Astrocyte (in vitro differentiated cells and primary cell): ENCODE results near the gene SGCG. TPM values are rescaled to one million over a fixed set of nuclear protein-coding genes. Genes with fewer than 3 reads are reported as not detected.
A peak's percentile ranks its signal among the peaks of the same experiment; 100 is the strongest.

Experiments
- DNase-seq: peaks from one replicate; pipeline ENCODE4 v3.0.0-alpha.2; 2010; ENCODE audit warnings: low read depth
- FAIRE-seq: peaks from 2 replicates; lab custom pipeline; 2011; peaks lifted over from hg19 to GRCh38; lab: Jason Lieb, UNC
- H2AFZ ChIP-seq: 2 replicates; pipeline ENCODE4 v1.6.0; 2012; ENCODE audit warnings: low read depth, low read length, inconsistent platforms
- H3K27ac ChIP-seq: 2 replicates; pipeline ENCODE4 v1.5.1; 2011; ENCODE audit warnings: low read depth, low read length, inconsistent platforms
- H3K27me3 ChIP-seq: 2 replicates; pipeline ENCODE4 v1.6.0; 2011; ENCODE audit warnings: low read length, inconsistent platforms; ENCODE audit not compliant: insufficient read depth
- H3K36me3 ChIP-seq: 2 replicates; pipeline ENCODE4 v1.5.1; 2011; ENCODE audit warnings: low read length, inconsistent platforms; ENCODE audit not compliant: insufficient read depth
- H3K4me1 ChIP-seq: 2 replicates; pipeline ENCODE4 v1.5.1; 2011; ENCODE audit warnings: low read length, inconsistent platforms; ENCODE audit not compliant: insufficient read depth
- H3K4me2 ChIP-seq: 2 replicates; pipeline ENCODE4 v1.6.0; 2012; ENCODE audit warnings: low read length, inconsistent platforms
- H3K4me3 ChIP-seq: 2 replicates; pipeline ENCODE4 v1.5.1; 2011; ENCODE audit warnings: low read depth, mild to moderate bottlenecking, low read length, inconsistent platforms; ENCODE audit not compliant: insufficient read depth
- H3K79me2 ChIP-seq: 2 replicates; pipeline ENCODE4 v1.6.0; 2012; ENCODE audit warnings: mild to moderate bottlenecking, low read length, inconsistent platforms; ENCODE audit not compliant: insufficient read depth
- H3K9ac ChIP-seq: 2 replicates; pipeline ENCODE4 v1.6.0; 2012; ENCODE audit warnings: mild to moderate bottlenecking, low read length, inconsistent platforms
- H3K9me3 ChIP-seq: 2 replicates; pipeline ENCODE4 v1.5.1; 2012; ENCODE audit warnings: low read depth, mild to moderate bottlenecking, low read length, inconsistent platforms; ENCODE audit not compliant: insufficient read depth
- H4K20me1 ChIP-seq: 2 replicates; pipeline ENCODE4 v1.6.0; 2012; ENCODE audit warnings: low read length, inconsistent platforms; ENCODE audit not compliant: insufficient read depth
- H3K27ac Mint-ChIP-seq: one replicate; pipeline ENCODE4 v1.8.0; 2021; ENCODE audit warnings: mild to moderate bottlenecking, mixed read lengths; ENCODE audit not compliant: unreplicated experiment
- H3K27me3 Mint-ChIP-seq: one replicate; pipeline ENCODE4 v1.8.0; 2021; ENCODE audit warnings: low read depth, mixed read lengths; ENCODE audit not compliant: unreplicated experiment
- H3K36me3 Mint-ChIP-seq: one replicate; pipeline ENCODE4 v1.8.0; 2021; ENCODE audit warnings: low read depth, mixed read lengths; ENCODE audit not compliant: unreplicated experiment
- H3K4me1 Mint-ChIP-seq: one replicate; pipeline ENCODE4 v1.8.0; 2021; ENCODE audit warnings: low read depth, mixed read lengths; ENCODE audit not compliant: unreplicated experiment
- H3K4me3 Mint-ChIP-seq: one replicate; pipeline ENCODE4 v1.8.0; 2021; ENCODE audit warnings: mild to moderate bottlenecking, moderate library complexity, mixed read lengths; ENCODE audit not compliant: unreplicated experiment
- H3K9me3 Mint-ChIP-seq: one replicate; pipeline ENCODE4 v1.8.0; 2021; ENCODE audit warnings: mild to moderate bottlenecking, mixed read lengths; ENCODE audit not compliant: unreplicated experiment
- EZH2 ChIP-seq: IDR thresholded peaks from 2 replicates; pipeline ENCODE4 v1.6.1; 2012; ENCODE audit warnings: mild to moderate bottlenecking, low read length, inconsistent platforms; ENCODE audit not compliant: insufficient read depth
- total RNA-seq: library from RNA; stranded (reverse); gene quantifications from 2 replicates; pipeline ENCODE4 v1.2.1, GENCODE V29; 2021
- TF ChIP-seq, protein P1 (sequence below): IDR thresholded peaks from 2 replicates; pipeline ENCODE4 v1.5.1; 2011; ENCODE audit warnings: low read depth, mild to moderate bottlenecking, inconsistent platforms, low read length, moderate library complexity; ENCODE audit not compliant: insufficient read depth

SGCG gene
- total RNA-seq, 1 donor from 2014 or later: 0.18 TPM

DNA sequence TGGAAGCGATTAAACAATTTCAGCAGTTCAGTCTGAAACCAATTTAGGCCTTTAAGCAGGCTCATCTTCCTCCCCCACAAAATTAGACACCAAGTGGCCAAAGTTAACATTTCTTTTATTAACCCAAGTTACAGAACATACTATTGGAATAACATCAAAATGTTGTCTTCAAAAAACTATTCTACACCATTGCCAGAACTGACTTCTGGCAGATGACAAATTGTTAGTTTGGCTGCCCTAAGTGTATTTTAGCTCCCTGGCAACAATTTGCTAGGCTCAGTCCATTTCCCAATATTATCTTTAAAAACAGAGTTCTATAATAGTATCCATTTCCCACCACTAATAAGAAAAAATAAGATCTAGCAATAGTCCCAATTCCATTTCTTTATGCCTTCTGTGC is 107.8 kb downstream of the SGCG start:
- DNase-seq: no peak
- peaks cover 9% of the 10 kb centered on the region for H3K4me1 Mint-ChIP-seq
- H2AFZ ChIP-seq: no peak overlapping the region
- no peak overlapping the region for H3K4me2 ChIP-seq
- H3K9ac ChIP-seq: no peak overlapping the region
- no peaks in the 10 kb centered on the region for H3K79me2 ChIP-seq
- no peaks in the 10 kb centered on the region for H3K27me3 Mint-ChIP-seq
- H3K9me3 ChIP-seq: no peaks in the 10 kb centered on the region
- H3K27me3 ChIP-seq: no peaks in the 10 kb centered on the region
- H3K4me3 ChIP-seq: no peak overlapping the region
- no peak overlapping the region for H3K4me3 Mint-ChIP-seq
- no peaks in the 10 kb centered on the region for H3K36me3 Mint-ChIP-seq
- no peaks in the 10 kb centered on the region for H4K20me1 ChIP-seq
- FAIRE-seq: no peak
- H3K4me1 ChIP-seq: peaks cover 4% of the 10 kb centered on the region
- no peaks in the 10 kb centered on the region for H3K9me3 Mint-ChIP-seq
- TF ChIP-seq, protein P1, sequence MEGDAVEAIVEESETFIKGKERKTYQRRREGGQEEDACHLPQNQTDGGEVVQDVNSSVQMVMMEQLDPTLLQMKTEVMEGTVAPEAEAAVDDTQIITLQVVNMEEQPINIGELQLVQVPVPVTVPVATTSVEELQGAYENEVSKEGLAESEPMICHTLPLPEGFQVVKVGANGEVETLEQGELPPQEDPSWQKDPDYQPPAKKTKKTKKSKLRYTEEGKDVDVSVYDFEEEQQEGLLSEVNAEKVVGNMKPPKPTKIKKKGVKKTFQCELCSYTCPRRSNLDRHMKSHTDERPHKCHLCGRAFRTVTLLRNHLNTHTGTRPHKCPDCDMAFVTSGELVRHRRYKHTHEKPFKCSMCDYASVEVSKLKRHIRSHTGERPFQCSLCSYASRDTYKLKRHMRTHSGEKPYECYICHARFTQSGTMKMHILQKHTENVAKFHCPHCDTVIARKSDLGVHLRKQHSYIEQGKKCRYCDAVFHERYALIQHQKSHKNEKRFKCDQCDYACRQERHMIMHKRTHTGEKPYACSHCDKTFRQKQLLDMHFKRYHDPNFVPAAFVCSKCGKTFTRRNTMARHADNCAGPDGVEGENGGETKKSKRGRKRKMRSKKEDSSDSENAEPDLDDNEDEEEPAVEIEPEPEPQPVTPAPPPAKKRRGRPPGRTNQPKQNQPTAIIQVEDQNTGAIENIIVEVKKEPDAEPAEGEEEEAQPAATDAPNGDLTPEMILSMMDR: no peak
- no peak for TF ChIP-seq EZH2
- no peaks in the 10 kb centered on the region for H3K36me3 ChIP-seq
- no peak overlapping the region for H3K27ac ChIP-seq
- H3K27ac Mint-ChIP-seq: no peak overlapping the region

DNA sequence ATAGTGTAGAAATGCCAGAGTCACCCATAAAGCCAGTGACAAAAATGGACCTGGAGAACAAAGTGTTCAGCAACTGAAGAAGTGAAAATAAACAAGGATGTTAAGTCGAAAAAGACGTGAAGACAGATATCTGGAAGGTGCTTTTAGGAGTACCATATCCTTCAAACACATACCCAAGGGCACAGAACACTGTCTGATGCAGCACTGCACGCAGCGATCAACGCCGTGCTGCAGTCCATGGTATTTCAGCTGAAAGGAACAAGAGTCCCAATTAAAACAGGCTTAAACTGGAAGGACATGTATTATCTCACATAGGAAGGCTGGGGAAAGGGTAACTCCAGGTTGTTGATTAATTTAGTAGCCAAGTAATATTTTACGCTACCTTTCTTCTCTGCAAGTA is 108.2 kb downstream of the SGCG start:
- Histone ChIP-seq H3K79me2 (no peaks in the 10 kb centered on the region), H3K4me3 (no peak overlapping the region), H3K9ac (no peak overlapping the region), H3K27ac (no peak overlapping the region), H4K20me1 (no peaks in the 10 kb centered on the region), H3K4me2 (no peak overlapping the region), H3K9me3 (no peaks in the 10 kb centered on the region), H3K36me3 (no peaks in the 10 kb centered on the region), H2AFZ (no peak overlapping the region), H3K4me1 (peaks cover 4% of the 10 kb centered on the region), H3K27me3 (no peaks in the 10 kb centered on the region)
- no peak for TF ChIP-seq EZH2
- TF ChIP-seq, protein P1: no peak
- FAIRE-seq (no peak), DNase-seq (no peak)
- Mint-ChIP-seq H3K4me1 (peaks cover 9% of the 10 kb centered on the region), H3K36me3 (no peaks in the 10 kb centered on the region), H3K27me3 (no peaks in the 10 kb centered on the region), H3K4me3 (no peak overlapping the region), H3K9me3 (no peaks in the 10 kb centered on the region), H3K27ac (no peak overlapping the region)

- H3K27me3 Mint-ChIP-seq: no peaks in the 10 kb centered on the region
- H3K9me3 ChIP-seq: no peaks in the 10 kb centered on the region
- TF ChIP-seq EZH2: no peak
- TF ChIP-seq, protein P1: no peak
- H2AFZ ChIP-seq: no peak overlapping the region
- H3K4me2 ChIP-seq: no peak overlapping the region
- no peak overlapping the region for H3K27ac ChIP-seq
- no peaks in the 10 kb centered on the region for H4K20me1 ChIP-seq
- no peaks in the 10 kb centered on the region for H3K36me3 ChIP-seq
- H3K79me2 ChIP-seq: no peaks in the 10 kb centered on the region
- DNase-seq (peak; percentile 35), FAIRE-seq (peak; percentile 86)
- peaks cover 4% of the 10 kb centered on the region for H3K4me1 ChIP-seq
- H3K9me3 Mint-ChIP-seq: no peaks in the 10 kb centered on the region
- H3K4me3 ChIP-seq: no peak overlapping the region
- no peak overlapping the region for H3K4me3 Mint-ChIP-seq
- peaks cover 9% of the 10 kb centered on the region for H3K4me1 Mint-ChIP-seq
- no peak overlapping the region for H3K9ac ChIP-seq
- H3K27me3 ChIP-seq: no peaks in the 10 kb centered on the region
- H3K27ac Mint-ChIP-seq: no peak overlapping the region
- no peaks in the 10 kb centered on the region for H3K36me3 Mint-ChIP-seq
Measured at GRCh38 chr13:23289917-23290357, 109.2 kb downstream of the SGCG start.
